Measurements from ENCODE around the gene PREP. TPM values are rescaled to one million over a fixed set of nuclear protein-coding genes. Genes with fewer than 3 reads are reported as not detected.

The PREP gene
- polyA plus RNA-seq, 1 of the 3 experiments (the other 2 are of a cell fraction), result 20.9 TPM

- TF ChIP-seq MEF2A (IDR thresholded peaks at IDR 0.05; ENCODE audit: borderline replicate concordance, low read depth) (no peak), SIN3A (IDR thresholded peaks at IDR 0.05; ENCODE audit: borderline replicate concordance, low read depth, low read length) (no peak), GABPA (IDR thresholded peaks at IDR 0.05; ENCODE audit: low read depth) (no peak), POLR2AphosphoS5 (IDR thresholded peaks at IDR 0.05; ENCODE audit: low read depth, low read length) (no peak), GATA2 (CRISPR knock-in tag; IDR thresholded peaks at IDR 0.05) (no peak), RAD21 (IDR thresholded peaks at IDR 0.05; ENCODE audit: low read length) (no peak), CTCF (IDR thresholded peaks at IDR 0.05) (no peak), TCF12 (IDR thresholded peaks at IDR 0.05) (no peak), FOSL2 (IDR thresholded peaks at IDR 0.05; ENCODE audit: borderline replicate concordance, low read depth) (no peak), RCOR1 (IDR thresholded peaks at IDR 0.05; ENCODE audit: low read length) (no peak), RFX5 (IDR thresholded peaks at IDR 0.05; ENCODE audit: low read length) (no peak)
- TF ChIP-seq, protein P1, sequence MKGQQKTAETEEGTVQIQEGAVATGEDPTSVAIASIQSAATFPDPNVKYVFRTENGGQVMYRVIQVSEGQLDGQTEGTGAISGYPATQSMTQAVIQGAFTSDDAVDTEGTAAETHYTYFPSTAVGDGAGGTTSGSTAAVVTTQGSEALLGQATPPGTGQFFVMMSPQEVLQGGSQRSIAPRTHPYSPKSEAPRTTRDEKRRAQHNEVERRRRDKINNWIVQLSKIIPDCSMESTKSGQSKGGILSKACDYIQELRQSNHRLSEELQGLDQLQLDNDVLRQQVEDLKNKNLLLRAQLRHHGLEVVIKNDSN (IDR thresholded peaks at IDR 0.05; ENCODE audit: borderline replicate concordance, low read depth), result no peak
These were observed 26.8 kb upstream of the PREP start (continued) for GRCh38 chr6:105429676-105430075.

GRCh38 chr6:105428342-105428957, 25.6 kb upstream of the PREP start:
- Histone ChIP-seq H3K36me3 (replicated peaks in 1 of 2; ENCODE audit: control insufficient read depth in 1 of 2, insufficient read depth in 2 of 2, low read length in 1 of 2) (no peaks in the 10 kb centered on the region), H3K4me3 (ENCODE audit: low read depth in 2 of 2, low read length in 1 of 2) (no peak overlapping the region), H3K9me2 (no peaks in the 10 kb centered on the region), H3K4me2 (no peak overlapping the region), H3K9me3 (no peaks in the 10 kb centered on the region), H3K4me1 (ENCODE audit: control insufficient read depth in 1 of 2, insufficient read depth in 2 of 2, low read depth in 1 of 2, low read length in 1 of 2) (peaks cover 0 to 19% of the 10 kb centered on the region in 2 experiments; a peak in 2 of 4 replicates), H2AFZ (ENCODE audit: low read depth) (no peak overlapping the region; the same call in 1 of the 2 replicates), H3K27ac (ENCODE audit: low read depth in 2 of 2, low read length in 1 of 2) (no peak overlapping the region), H3K9ac (no peak overlapping the region), H3K79me2 (ENCODE audit: insufficient read depth) (no peaks in the 10 kb centered on the region), H4K20me1 (ENCODE audit: insufficient read depth) (no peaks in the 10 kb centered on the region), H3F3A (replicated peaks; ENCODE audit: insufficient read depth) (peaks cover 18% of the 10 kb centered on the region), H3K27me3 (ENCODE audit: insufficient read depth) (no peaks in the 10 kb centered on the region)
- CTCF ChIA-PET, result interaction anchor here (0.9 kb wide), 1 partner anchor 338 kb away, joined by 3 read pairs; no protein-coding TSS in a partner anchor
- TF ChIP-seq MXI1 (IDR thresholded peaks at IDR 0.05; ENCODE audit: low read depth, low read length) (no peak), ZBTB33 (IDR thresholded peaks at IDR 0.05; ENCODE audit: borderline replicate concordance, low read depth) (no peak), USF2 (IDR thresholded peaks at IDR 0.05; ENCODE audit: borderline replicate concordance, low read depth, low read length) (no peak), TAF1 (IDR thresholded peaks at IDR 0.05; ENCODE audit: borderline replicate concordance, low read depth, low read length) (no peak), RXRA (IDR thresholded peaks at IDR 0.05; ENCODE audit: borderline replicate concordance, low read depth) (no peak)
- POLR2A ChIA-PET, result no interaction called here
- DNase-seq, result no peak
- 92% methylated on average over 5 of the region's 5 CpGs for WGBS (ENCODE audit: low lambda C conversion rate)

Measured in SK-N-SH (cell line).